Measurements from ENCODE around the gene TIMM50. TPM values are rescaled to one million over a fixed set of nuclear protein-coding genes. Genes with fewer than 3 reads are reported as not detected.
"Not testable (repeated sequence)": the region's sequence is repeated elsewhere in the genome, so short reads cannot be mapped to it uniquely, and the experiment has no call there.

Gene TIMM50
- total RNA-seq, 2 donors from 2014 or later, result 30.4 to 50.8 TPM

DNA sequence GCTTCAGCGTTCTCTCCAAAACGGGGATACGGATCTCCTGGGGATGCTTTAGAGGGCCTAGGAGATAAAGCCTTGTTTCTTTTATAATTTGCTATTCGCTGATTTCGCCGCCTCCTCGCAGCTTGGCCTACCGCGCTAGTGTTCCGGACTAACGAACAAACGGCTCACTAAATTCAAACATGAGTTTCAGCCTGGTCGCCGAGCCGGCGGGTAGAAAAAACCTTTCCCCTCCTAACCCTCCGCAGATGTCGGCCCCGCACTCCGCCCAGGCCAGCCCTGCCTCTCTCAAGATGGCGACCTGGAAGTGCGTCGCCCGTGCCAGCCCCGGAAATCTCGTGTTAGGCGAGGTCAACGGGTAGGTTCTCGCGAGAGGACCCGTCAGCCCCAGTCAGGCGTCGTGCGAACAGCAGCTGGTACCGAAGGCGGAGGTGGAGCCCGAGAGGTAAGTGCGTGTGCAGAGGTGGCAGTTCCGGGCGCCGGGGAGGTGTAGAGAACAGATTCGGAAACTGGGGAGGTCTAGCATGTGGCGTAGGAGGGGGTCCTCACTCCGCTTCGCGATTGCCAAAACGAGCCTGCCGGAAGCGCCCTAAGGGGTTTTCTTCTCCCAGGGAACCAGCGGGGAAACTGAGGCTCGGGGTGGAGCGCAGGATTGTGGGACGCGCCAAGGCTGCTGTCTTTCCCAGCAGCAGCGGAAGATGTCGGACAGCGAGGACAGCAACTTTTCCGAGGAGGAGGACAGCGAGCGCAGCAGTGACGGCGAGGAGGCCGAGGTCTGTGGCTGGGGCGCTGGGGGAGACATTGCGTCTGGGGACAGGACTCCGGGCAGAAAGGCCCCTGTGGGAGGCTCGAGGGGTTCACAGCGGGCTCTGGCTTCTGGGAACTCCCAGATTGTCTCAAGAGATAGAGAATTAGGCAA is 35.2 kb upstream of the TIMM50 start, which contains the start of gene SUPT5H:
Gene SUPT5H, plus strand, starts transcription at position 387 of the 916 bp plus-strand sequence. Its CDS starts 309 bp downstream, at position 696.
- Histone ChIP-seq H3K4me3 (peak within 1 kb of the TSS; percentile 93 to 94), H3K9me3 (no peaks in the 10 kb centered on the region), H3K4me1 (peaks cover 48% of the 10 kb centered on the region), H3K27me3 (no peaks in the 10 kb centered on the region), H3K36me3 (replicated peaks in 1 of 2; ENCODE audit: insufficient read depth in 1 of 2, low read depth in 2 of 2) (no peaks in the 10 kb centered on the region), H3K27ac (peak within 1 kb of the TSS; percentile 72 to 96 (median 86))
- 0% methylated on average over 38 to 68 of the region's 68 CpGs for WGBS, 2 donors
- peak; percentile 98 to 99 (median 99) for DNase-seq
- peak; percentile 81 to 96 (median 94) for TF ChIP-seq POLR2A (IDR thresholded peaks at IDR 0.05)
- TF ChIP-seq, protein P1, sequence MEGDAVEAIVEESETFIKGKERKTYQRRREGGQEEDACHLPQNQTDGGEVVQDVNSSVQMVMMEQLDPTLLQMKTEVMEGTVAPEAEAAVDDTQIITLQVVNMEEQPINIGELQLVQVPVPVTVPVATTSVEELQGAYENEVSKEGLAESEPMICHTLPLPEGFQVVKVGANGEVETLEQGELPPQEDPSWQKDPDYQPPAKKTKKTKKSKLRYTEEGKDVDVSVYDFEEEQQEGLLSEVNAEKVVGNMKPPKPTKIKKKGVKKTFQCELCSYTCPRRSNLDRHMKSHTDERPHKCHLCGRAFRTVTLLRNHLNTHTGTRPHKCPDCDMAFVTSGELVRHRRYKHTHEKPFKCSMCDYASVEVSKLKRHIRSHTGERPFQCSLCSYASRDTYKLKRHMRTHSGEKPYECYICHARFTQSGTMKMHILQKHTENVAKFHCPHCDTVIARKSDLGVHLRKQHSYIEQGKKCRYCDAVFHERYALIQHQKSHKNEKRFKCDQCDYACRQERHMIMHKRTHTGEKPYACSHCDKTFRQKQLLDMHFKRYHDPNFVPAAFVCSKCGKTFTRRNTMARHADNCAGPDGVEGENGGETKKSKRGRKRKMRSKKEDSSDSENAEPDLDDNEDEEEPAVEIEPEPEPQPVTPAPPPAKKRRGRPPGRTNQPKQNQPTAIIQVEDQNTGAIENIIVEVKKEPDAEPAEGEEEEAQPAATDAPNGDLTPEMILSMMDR (IDR thresholded peaks at IDR 0.05), result peak in 1 of 7 experiments; percentile 19
- ATAC-seq, result peak; percentile 100
- intact Hi-C loops (cut with DNase I), result loop anchor here (10.0 kb wide), 1 partner anchor 89 kb away; the partner anchor contains the start of gene EID2B

DNA sequence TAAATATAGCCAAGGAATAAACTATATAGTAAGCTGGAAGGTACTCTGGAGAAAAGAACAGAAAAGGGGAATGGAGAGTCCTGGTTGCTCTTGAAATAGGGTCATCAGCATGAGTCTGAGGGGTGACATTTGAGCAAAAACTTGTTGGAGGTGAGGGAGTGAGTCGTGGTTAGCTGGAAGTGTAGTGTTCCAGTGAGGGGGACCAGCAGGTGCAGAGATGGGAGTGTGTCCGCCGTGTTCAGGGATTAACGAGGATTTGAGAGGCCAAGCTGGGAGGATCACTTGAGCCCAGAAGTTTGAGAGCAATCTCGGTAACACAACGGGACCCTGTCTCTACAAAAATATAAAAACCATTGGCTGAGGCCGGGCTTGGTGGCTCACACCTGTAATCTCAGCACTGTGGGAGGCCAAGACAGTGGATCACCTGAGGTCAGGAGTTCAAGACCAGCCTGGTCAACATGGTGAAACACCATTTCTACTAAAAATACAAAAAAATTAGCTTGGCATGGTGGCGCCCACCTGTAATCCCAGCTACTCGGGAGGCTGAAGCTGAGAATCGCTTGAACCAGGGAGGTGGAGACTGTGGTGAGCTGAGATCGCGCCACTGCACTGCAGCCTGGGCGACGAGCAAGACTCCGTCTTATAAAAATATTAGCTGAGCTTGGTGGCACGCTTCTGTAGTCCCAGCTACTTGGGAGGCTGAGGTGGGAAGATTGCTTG is 34.1 kb upstream of the TIMM50 start:
- DNase-seq, result no peak
- H3K9me3 ChIP-seq, result no peaks in the 10 kb centered on the region
- no peaks in the 10 kb centered on the region for H3K27me3 ChIP-seq
- peak overlapping the region in 2 of 4 donors; percentile 79 to 96 for H3K27ac ChIP-seq
- no peak for TF ChIP-seq POLR2A (IDR thresholded peaks at IDR 0.05)
- TF ChIP-seq, protein P1 (IDR thresholded peaks at IDR 0.05), result no peak
- WGBS, 2 donors, result 65 to 67% methylated on average over 14 to 16 of the region's 16 CpGs
- H3K36me3 ChIP-seq (replicated peaks in 1 of 2; ENCODE audit: insufficient read depth in 1 of 2, low read depth in 2 of 2), result no peaks in the 10 kb centered on the region
- no peak for ATAC-seq
- H3K4me3 ChIP-seq, result peak overlapping the region; percentile 93 to 94
- intact Hi-C loops (cut with DNase I), result loop anchor here (10.0 kb wide), 1 partner anchor 88 kb away; the partner anchor contains the start of gene EID2B
- peaks cover 47% of the 10 kb centered on the region for H3K4me1 ChIP-seq

DNA sequence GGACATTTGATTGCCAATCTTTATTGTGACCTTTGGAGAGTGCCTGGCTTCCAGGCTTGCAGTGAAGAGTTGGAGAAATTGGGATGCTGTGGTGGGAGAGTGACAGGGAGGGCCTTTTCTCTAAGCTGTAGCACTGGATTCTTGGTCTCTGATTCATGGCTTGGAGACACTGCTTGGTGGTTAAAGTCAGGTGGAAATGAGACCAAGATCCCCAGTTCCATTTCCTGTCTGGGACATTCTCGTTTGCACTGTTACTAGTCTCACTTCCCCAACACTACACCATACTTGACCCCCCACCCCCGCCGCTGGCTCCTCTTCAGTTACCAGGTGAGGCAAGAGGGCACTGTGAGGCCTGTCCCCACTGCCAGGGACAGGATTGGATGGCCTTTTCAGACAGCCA is 32.4 kb upstream of the TIMM50 start:
- no peak overlapping the region for H3K4me3 ChIP-seq
- WGBS, 2 donors, result 56 to 60% methylated on average over 3 of the region's 3 CpGs
- H3K36me3 ChIP-seq (replicated peaks in 1 of 2; ENCODE audit: insufficient read depth in 1 of 2, low read depth in 2 of 2), result peaks cover 0 to 3% of the 10 kb centered on the region in 2 donors
- no peak for DNase-seq
- no peaks in the 10 kb centered on the region for H3K9me3 ChIP-seq
- peaks cover 47% of the 10 kb centered on the region for H3K4me1 ChIP-seq
- intact Hi-C loops (cut with DNase I), result loop anchor here (10.0 kb wide), 1 partner anchor 87 kb away; the partner anchor contains the start of gene EID2B
- TF ChIP-seq, protein P1 (IDR thresholded peaks at IDR 0.05), result no peak
- TF ChIP-seq POLR2A (IDR thresholded peaks at IDR 0.05), result no peak
- H3K27ac ChIP-seq, result no peak overlapping the region
- no peaks in the 10 kb centered on the region for H3K27me3 ChIP-seq
- ATAC-seq, result no peak

DNA sequence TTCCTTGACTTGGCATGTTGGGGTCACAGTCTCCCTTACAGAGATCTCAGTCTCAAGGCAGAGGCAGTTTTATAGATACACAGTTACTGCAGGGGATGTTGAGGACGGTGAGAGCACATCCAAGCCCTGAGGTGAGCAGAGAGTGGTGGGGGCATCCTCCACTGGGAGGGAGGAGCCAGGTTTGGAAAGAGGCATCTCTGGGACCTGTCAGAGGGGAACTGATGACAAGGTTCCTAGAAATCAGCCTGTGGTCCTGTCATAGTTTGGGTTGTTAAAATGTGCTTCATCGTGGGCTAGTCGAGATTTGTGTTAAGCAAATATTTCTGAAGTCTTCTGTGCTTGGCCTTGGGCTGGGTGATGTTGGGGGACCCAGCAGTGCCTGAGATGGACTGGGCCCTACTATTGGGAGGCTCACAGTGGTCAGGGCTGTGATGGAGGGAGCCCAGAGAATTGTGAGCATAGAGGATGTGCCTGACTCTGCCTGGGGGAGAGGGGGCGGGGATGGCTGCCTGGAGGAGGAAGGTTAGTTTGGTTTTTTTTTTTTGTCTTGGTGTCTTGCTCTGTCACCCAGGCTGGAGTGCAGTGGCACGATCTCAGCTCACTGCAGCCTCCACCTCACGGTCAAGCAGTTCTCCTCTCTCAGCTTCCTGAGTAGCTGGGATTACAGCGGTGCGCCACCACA is 31.4 kb upstream of the TIMM50 start:
- TF ChIP-seq POLR2A (IDR thresholded peaks at IDR 0.05), result no peak
- TF ChIP-seq, protein P1 (IDR thresholded peaks at IDR 0.05), result no peak
- ATAC-seq, result no peak

DNA sequence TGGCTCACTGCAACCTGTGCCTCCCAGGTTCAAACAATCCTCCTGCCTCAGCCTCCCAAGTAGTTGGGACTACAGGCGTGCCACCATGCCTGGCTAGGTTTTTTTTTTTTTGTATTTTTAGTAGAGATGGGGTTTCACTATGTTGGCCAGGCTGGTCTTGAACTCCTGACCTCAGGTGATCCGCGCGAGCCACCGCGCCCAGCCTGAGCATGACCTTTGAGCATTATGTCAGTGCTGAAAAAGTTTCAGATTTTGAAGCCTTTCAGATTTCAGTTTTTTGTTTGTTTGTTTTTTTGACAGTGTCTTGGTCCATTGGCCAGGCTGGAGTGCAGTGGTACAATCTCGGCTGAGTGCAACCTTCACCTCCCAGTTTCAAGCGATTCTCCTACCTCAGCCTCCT is 29.4 kb upstream of the TIMM50 start:
- H3K27me3 ChIP-seq; H3K4me3 ChIP-seq; H3K9me3 ChIP-seq; DNase-seq; intact Hi-C loops (cut with DNase I); ATAC-seq; H3K27ac ChIP-seq; H3K36me3 ChIP-seq (replicated peaks in 1 of 2; ENCODE audit: insufficient read depth in 1 of 2, low read depth in 2 of 2): not testable (repeated sequence)
- H3K4me1 ChIP-seq, result peaks cover 42% of the 10 kb centered on the region
- 93 to 95% methylated on average over 8 of the region's 8 CpGs for WGBS, 2 donors

More for the DNA sequence above, 31.4 kb upstream of the TIMM50 start:
- intact Hi-C loops (cut with DNase I), result loop anchor here (10.0 kb wide), 1 partner anchor 86 kb away; the partner anchor contains the start of gene EID2B
- H3K27ac ChIP-seq, result no peak overlapping the region
- no peaks in the 10 kb centered on the region for H3K27me3 ChIP-seq
- no peak for DNase-seq
- H3K4me1 ChIP-seq, result peaks cover 47% of the 10 kb centered on the region
- no peak overlapping the region for H3K4me3 ChIP-seq
- WGBS, 2 donors, result 71 to 86% methylated on average over 6 to 8 of the region's 8 CpGs
- no peaks in the 10 kb centered on the region for H3K9me3 ChIP-seq
- H3K36me3 ChIP-seq (replicated peaks in 1 of 2; ENCODE audit: insufficient read depth in 1 of 2, low read depth in 2 of 2), result peaks cover 0 to 5% of the 10 kb centered on the region in 2 donors

Data from body of pancreas (tissue), 4 donors.